ENCODE data around the gene ITPRIPL2. TPM values are rescaled to one million over a fixed set of nuclear protein-coding genes. Genes with fewer than 3 reads are reported as not detected.

ITPRIPL2 gene
- total and polyA plus RNA-seq, 2 of the 4 experiments (the other 2 are of a cell fraction) = 9.2 to 11.1 TPM

- no peaks in the 10 kb centered on the region for H3K27me3 ChIP-seq (ENCODE audit: control insufficient read depth, insufficient read depth, low read length)
- no peak overlapping the region for H3K27ac ChIP-seq (ENCODE audit: insufficient read depth, low read length)
- no TSS peak for BruUV-seq (replicated peaks)
- peak overlapping the region; percentile 40; the same call in 1 of the 2 replicates for H2BK120ac ChIP-seq (ENCODE audit: low read depth, low read length)
- no peak for ATAC-seq (ENCODE audit: low read depth)
- no peak overlapping the region for H3K14ac ChIP-seq (replicated peaks; ENCODE audit: low read depth, low read length)
- H3K4me1 ChIP-seq (ENCODE audit: control insufficient read depth, insufficient read depth, low read length) = peaks cover 4% of the 10 kb centered on the region; the same call in 1 of the 2 replicates
- no peak overlapping the region; the same call in 1 of the 2 replicates for H4K91ac ChIP-seq (ENCODE audit: insufficient read depth, low read depth, low read length)
- no peak overlapping the region for H3K23ac ChIP-seq (ENCODE audit: low read depth, low read length)
- no peaks in the 10 kb centered on the region for H4K20me1 ChIP-seq (ENCODE audit: insufficient read depth, low read length)
- peaks cover 2% of the 10 kb centered on the region for H3K9me1 ChIP-seq (ENCODE audit: insufficient read depth, low read length)
- no peak for DNase-seq
- no peaks in the 10 kb centered on the region for H3K79me1 ChIP-seq (ENCODE audit: low read depth in 1 of 2, low read length in 2 of 2)
- CTCF ChIA-PET = no interaction called here
- no peak overlapping the region for H3K18ac ChIP-seq (ENCODE audit: low read depth, low read length)
- H4K5ac ChIP-seq (ENCODE audit: low read depth, low read length) = no peak overlapping the region
- H2BK15ac ChIP-seq (ENCODE audit: low read depth, low read length) = no peak overlapping the region; the same call in 2 of the 3 replicates
- peak overlapping the region; percentile 29; the same call in 1 of the 2 replicates for H3K4ac ChIP-seq (ENCODE audit: low read depth, low read length)
- TF ChIP-seq RAD21 (IDR thresholded peaks at IDR 0.05; ENCODE audit: low read length) (no peak), CHD1 (IDR thresholded peaks at IDR 0.05; ENCODE audit: low read depth, low read length) (no peak), NFE2L2 (IDR thresholded peaks at IDR 0.05; ENCODE audit: low read depth, low read length) (no peak), MAZ (IDR thresholded peaks at IDR 0.05; ENCODE audit: borderline replicate concordance, low read depth, low read length) (no peak), USF2 (IDR thresholded peaks at IDR 0.05; ENCODE audit: low read depth, low read length) (no peak), RCOR1 (IDR thresholded peaks at IDR 0.05; ENCODE audit: insufficient replicate concordance, low read length) (no peak), BHLHE40 (IDR thresholded peaks at IDR 0.05; ENCODE audit: low read depth, low read length) (no peak), CEBPB (IDR thresholded peaks at IDR 0.05; ENCODE audit: low read depth, low read length) (no peak)
- no peaks in the 10 kb centered on the region for H3K9me3 ChIP-seq (ENCODE audit: control insufficient read depth, insufficient read depth, low read length)
- H3K9ac ChIP-seq (ENCODE audit: low read depth, low read length) = no peak overlapping the region
- no peak overlapping the region for H4K8ac ChIP-seq (ENCODE audit: low read depth in 2 of 2, low read length in 2 of 2)
- H2AFZ ChIP-seq (replicated peaks; ENCODE audit: low read length, poor library complexity) = no peak overlapping the region
- H2AK9ac ChIP-seq (replicated peaks; ENCODE audit: low read depth, low read length, poor library complexity) = no peak overlapping the region
- in situ Hi-C loops (cut with MboI; ENCODE audit: low sequenced_read_pairs) (no loop called here), dilution Hi-C loops (cut with HindIII; ENCODE audit: low sequenced_read_pairs, unreplicated experiment) (no loop called here), intact Hi-C loops (cut with micrococcal nuclease) (no loop called here)
- H2AK5ac ChIP-seq (ENCODE audit: low read depth, low read length) = peak overlapping the region; percentile 54; the same call in 1 of the 2 replicates
- WGBS, 2 experiments (ENCODE audit: extremely low coverage in 2 of 2, insufficient read length in 1 of 2) = 100% methylated on average over 3 of the region's 6 CpGs; no CpG with 5 or more reads in 1 of the 2 experiments
- H3K36me3 ChIP-seq (ENCODE audit: control insufficient read depth, insufficient read depth, low read length) = no peaks in the 10 kb centered on the region
- H3K4me2 ChIP-seq (ENCODE audit: low read depth, low read length) = no peak overlapping the region
- H2BK20ac ChIP-seq (ENCODE audit: low read depth, low read length) = peak overlapping the region; percentile 38; the same call in 1 of the 2 replicates
- H3K56ac ChIP-seq (ENCODE audit: extremely low read depth, insufficient read depth, low read length) = no peak overlapping the region
- POLR2A ChIA-PET (ENCODE audit: unreplicated experiment) = no interaction called here
- no peak overlapping the region for H2BK5ac ChIP-seq (ENCODE audit: low read depth, low read length, poor library complexity, severe bottlenecking)
- H3K4me3 ChIP-seq (ENCODE audit: insufficient read depth, low read depth, low read length) = no peak overlapping the region
Observed at GRCh38 chr16:19090916-19091315, 22.8 kb upstream of the ITPRIPL2 start.
